T-helper 1 cell treated with Interleukin-12 subunit alpha and Interleukin-12 subunit beta and Interleukin-4 antibody, amounts not matched to agents 30 μg/mL and 1 μg/mL, for 36 hours (primary cell): ENCODE data around the gene GAPDH.
"Not testable (repeated sequence)": the region's sequence is repeated elsewhere in the genome, so short reads cannot be mapped to it uniquely, and the experiment has no call there.

ENCODE experiments used
- H3K27ac Mint-ChIP-seq: one replicate; pipeline ENCODE4 v1.8.0; 2021; ENCODE audit warnings: mild to moderate bottlenecking, mixed read lengths
- H3K27me3 Mint-ChIP-seq: one replicate; pipeline ENCODE4 v1.8.0; 2021; ENCODE audit warnings: low read depth, mixed read lengths
- H3K36me3 Mint-ChIP-seq: one replicate; pipeline ENCODE4 v1.8.0; 2021; ENCODE audit warnings: low read depth, mixed read lengths
- H3K4me1 Mint-ChIP-seq: one replicate; pipeline ENCODE4 v1.8.0; 2021; ENCODE audit warnings: low read depth, mixed read lengths
- H3K4me3 Mint-ChIP-seq: one replicate; pipeline ENCODE4 v1.8.0; 2021; ENCODE audit warnings: mild to moderate bottlenecking, moderate library complexity, mixed read lengths
- H3K9me3 Mint-ChIP-seq: one replicate; pipeline ENCODE4 v1.8.0; 2021; ENCODE audit warnings: mixed read lengths

The GAPDH gene

DNA sequence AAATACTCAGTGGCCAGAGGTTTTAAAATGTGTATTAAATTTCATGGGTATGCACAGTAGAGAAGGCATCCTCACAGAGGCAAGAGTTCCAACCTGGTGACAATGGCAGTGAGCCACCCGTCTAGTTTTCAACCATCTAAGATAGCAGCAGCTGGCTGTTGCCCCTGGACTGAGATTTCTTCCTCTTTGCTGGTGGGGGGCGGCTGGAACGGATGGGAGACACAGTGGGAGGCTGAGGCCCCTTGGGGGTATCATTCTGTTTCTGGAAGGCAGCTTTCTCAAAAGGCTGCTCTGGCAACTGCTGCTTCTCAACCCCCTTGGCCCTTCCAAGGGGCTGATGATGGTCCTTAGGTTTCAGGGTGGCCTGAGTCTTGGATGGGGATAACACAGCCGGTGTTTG lies 22.5 kb downstream of the GAPDH start:
- H3K9me3 Mint-ChIP-seq = no peaks in the 10 kb centered on the region
- peak overlapping the region; percentile 71 for H3K27ac Mint-ChIP-seq
- no peaks in the 10 kb centered on the region for H3K27me3 Mint-ChIP-seq
- peaks cover 43% of the 10 kb centered on the region for H3K4me1 Mint-ChIP-seq
- H3K4me3 Mint-ChIP-seq = peak overlapping the region; percentile 87
- H3K36me3 Mint-ChIP-seq = peaks cover 34% of the 10 kb centered on the region

DNA sequence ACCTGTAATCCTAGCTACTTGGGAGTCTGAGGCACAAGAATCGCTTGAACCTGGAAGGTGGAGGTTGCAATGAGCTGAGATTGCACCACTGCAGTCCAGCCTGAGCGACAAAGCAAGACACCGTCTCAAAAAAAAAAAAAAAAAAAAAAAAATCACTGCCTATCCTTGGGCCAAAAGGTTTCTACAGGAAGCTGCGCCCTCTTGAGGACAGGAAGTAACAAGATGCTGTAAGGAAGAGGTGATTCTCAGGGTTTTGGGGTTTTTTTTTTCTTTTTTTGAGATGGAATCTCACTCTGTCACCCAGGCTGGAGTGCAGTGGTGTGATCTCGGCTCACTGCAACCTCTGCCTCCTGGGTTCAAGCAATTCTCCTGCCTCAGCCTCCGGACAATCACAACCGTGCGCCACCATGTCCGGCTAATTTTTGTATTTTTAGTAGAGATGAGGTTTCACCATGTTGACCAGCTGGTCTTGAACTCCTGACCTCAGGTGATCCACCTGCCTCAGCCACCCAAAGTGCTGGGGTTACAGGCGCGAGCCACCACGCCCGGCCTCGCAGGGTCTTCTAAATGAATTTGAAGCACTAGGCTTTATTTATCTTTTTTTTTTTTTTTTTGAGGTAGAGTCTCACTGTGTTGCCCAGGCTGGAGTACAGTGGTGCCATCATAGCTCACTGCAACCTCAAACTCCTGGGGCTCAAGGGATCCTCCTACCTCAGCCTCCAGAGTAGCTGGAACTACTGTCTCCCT lies 23.9 kb downstream of the GAPDH start:
- H3K27ac Mint-ChIP-seq = peak overlapping the region; percentile 36
- not testable (repeated sequence) for H3K27me3 Mint-ChIP-seq, H3K4me3 Mint-ChIP-seq, H3K9me3 Mint-ChIP-seq
- peaks cover 38% of the 10 kb centered on the region for H3K36me3 Mint-ChIP-seq
- peaks cover 33% of the 10 kb centered on the region for H3K4me1 Mint-ChIP-seq

DNA sequence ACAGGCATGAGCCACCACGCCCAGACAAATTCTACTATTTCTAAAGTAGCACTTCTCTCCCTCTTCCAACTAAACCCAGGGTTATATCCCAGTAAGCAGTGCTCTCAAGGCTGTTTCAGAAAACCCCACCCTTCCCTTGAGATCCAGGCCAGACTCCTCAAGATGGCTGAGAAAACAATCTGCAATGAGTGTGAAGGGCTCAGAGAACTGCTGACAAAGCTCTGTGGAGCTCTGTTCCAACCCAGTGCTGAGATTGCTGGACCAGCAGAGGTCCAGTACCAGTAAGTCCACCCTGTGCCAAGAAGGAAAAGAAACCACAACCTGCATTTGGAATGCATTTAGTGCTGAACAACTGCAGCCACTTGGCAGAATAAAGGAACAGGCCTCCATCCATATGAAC lies 25.2 kb downstream of the GAPDH start:
- H3K4me3 Mint-ChIP-seq = no peak overlapping the region
- H3K27me3 Mint-ChIP-seq = no peaks in the 10 kb centered on the region
- peak overlapping the region; percentile 55 for H3K27ac Mint-ChIP-seq
- H3K4me1 Mint-ChIP-seq = peaks cover 28% of the 10 kb centered on the region
- H3K36me3 Mint-ChIP-seq = peaks cover 41% of the 10 kb centered on the region
- no peaks in the 10 kb centered on the region for H3K9me3 Mint-ChIP-seq

DNA sequence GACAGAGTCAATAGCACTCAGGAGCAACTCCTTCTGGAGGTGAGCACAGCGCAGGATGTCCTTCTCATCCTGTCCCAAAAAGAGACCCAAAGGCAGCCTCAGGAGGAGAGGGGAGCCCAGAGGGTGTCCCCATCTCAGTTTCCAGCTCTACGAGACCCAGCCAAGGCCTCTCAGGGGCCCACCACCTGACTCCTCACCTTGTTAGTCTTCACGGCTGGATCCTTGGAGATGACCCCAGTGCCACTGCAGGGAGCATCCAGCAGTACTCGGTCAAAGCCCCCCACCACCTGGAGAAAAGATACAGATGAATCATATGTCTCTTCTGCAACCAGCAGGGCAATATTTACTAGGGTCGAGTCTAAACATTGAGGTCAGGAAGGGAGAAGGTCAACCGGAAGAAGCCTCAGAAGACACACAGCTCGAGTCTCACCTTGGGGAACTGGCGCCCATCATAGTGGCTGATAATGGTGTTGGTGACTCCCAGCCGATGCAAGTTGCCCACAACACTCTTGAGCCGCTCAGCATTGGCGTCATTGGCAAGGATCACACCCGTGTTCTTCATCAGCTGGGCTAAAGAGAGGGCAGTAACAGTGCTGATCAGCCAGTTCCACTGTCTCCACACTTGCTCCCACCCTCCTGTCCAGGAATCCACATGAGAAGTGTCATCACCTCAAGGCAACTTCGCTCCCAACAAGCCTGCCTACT lies 26.3 kb downstream of the GAPDH start:
- H3K27ac Mint-ChIP-seq = no peak overlapping the region
- no peaks in the 10 kb centered on the region for H3K27me3 Mint-ChIP-seq
- H3K36me3 Mint-ChIP-seq = peaks cover 41% of the 10 kb centered on the region
- H3K4me3 Mint-ChIP-seq = no peak overlapping the region
- H3K4me1 Mint-ChIP-seq = peaks cover 21% of the 10 kb centered on the region
- H3K9me3 Mint-ChIP-seq = no peaks in the 10 kb centered on the region

DNA sequence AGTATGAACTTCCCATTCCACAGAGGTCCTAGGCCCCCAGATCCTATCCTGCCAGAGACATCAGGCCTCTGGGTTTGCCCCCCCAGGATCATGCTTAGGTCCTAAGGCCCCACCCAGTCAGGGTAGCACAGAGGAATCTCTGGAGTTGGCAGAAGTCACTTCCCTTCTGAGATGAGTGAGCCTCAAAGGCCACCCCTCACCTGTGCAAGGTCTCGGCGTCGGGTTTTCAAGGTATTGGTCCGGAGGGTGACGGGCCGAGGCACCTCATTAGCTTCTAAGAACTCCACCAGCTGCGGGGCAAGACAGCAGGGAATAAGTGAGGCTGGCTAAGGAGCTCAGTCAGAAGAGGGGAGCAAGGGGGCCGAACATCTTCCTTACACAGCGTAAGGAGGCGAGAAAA lies 28.6 kb downstream of the GAPDH start:
- Mint-ChIP-seq H3K9me3 (no peaks in the 10 kb centered on the region), H3K4me1 (peaks cover 29% of the 10 kb centered on the region), H3K27me3 (no peaks in the 10 kb centered on the region), H3K27ac (peak overlapping the region; percentile 6), H3K4me3 (no peak overlapping the region), H3K36me3 (peaks cover 59% of the 10 kb centered on the region)

DNA sequence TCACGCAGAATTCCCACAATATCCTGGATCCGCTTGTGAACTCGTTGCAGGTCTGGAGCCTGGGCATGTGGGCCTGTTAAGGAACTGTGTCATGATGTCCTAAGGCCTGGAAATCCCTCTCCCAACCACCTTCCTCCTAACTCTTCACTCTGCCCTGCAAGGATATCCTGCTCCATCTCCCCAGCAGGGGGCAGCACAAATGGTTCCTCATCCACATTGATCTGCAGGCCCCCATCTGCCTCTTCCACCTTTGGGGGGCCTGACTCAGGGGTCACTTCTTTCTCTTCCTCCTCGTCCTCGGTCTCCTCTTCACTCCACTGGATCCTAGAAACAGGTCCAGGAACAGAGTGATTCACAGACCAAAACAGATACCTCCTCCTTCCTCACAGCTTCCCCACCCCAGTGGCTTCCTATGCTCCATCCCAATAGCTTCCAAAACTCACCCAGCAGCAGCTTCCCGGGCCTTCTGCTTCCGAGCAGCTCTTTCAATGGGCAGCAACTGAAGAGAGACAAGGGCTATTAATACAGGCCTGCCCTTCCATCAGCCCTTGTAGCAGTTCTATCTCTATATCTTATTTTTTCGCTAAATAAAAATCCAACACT lies 29.2 kb downstream of the GAPDH start:
- Mint-ChIP-seq H3K4me3 (no peak overlapping the region), H3K27me3 (no peaks in the 10 kb centered on the region), H3K4me1 (peaks cover 27% of the 10 kb centered on the region), H3K36me3 (peaks cover 65% of the 10 kb centered on the region), H3K9me3 (no peaks in the 10 kb centered on the region), H3K27ac (peak overlapping the region; percentile 4)

DNA sequence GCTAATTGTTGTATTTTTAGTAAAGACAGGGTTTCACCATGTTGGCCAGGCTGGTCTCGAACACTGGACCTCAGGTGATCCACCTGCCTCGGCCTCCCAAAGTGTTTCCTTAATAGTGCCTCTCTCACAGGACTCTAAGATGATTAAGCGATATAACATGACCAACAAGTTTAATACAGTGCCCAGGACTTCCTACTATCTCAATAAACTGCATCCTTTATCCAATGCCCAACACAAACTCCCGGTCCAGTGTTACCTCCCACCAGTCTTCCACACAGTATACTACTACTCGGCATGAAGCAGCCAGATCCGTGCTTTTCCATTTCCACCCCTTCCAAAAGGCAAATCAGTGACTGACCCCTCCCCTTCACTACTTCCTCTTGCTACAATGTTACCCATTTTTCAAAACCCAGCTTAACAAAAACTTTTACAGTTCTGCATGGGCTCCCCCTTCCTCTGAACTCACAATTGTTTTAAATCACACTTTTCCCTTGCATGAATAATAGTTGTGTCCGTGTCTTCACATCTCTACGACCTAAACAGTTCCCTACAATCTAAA lies 32.9 kb downstream of the GAPDH start:
- H3K27ac Mint-ChIP-seq = peak overlapping the region; percentile 99
- H3K27me3 Mint-ChIP-seq = no peaks in the 10 kb centered on the region
- H3K9me3 Mint-ChIP-seq = no peaks in the 10 kb centered on the region
- peaks cover 59% of the 10 kb centered on the region for H3K36me3 Mint-ChIP-seq
- peaks cover 22% of the 10 kb centered on the region for H3K4me1 Mint-ChIP-seq
- H3K4me3 Mint-ChIP-seq = peak overlapping the region; percentile 100

DNA sequence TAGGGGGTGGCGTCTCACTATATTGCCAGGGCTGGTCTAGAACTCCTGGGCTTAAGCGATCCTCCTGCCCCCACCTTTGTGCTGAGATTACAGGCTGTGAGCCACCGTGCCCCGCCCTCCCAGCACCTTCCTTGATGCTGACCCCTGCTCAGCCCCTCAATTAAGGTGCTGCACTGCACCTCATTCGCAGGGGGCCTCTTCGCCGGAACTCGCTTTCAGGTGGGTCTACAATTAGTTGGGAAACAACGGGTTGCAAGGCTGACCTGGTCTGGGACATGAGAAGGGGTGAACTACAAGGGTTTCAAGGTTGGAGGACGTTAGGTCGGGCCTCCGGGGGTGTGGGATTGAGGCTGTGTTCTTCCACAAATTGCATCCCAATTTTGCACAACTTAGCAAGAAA lies 35.0 kb downstream of the GAPDH start:
- Mint-ChIP-seq H3K27ac (no peak overlapping the region), H3K9me3 (no peaks in the 10 kb centered on the region), H3K36me3 (peaks cover 55% of the 10 kb centered on the region), H3K4me3 (peak overlapping the region; percentile 58), H3K4me1 (peaks cover 20% of the 10 kb centered on the region), H3K27me3 (no peaks in the 10 kb centered on the region)

DNA sequence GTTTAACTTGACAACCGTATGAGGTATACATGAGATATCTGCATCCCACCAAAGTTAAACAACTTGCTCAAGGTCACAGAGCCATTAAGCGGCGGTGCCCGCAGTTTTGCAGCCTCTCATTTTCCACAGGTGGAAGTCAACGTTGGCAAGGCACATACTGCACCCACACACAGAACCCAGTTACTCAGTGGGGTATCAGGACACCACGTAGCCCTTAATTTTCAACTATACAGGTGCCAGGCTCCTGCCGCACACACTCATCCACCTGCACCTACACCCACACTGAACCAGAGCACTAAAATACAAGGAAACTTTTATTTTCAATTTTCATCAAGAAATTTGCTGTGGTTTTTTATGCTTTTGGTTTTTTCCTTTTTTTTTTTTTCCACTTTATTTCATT lies 35.5 kb downstream of the GAPDH start:
- H3K27me3 Mint-ChIP-seq = no peaks in the 10 kb centered on the region

DNA sequence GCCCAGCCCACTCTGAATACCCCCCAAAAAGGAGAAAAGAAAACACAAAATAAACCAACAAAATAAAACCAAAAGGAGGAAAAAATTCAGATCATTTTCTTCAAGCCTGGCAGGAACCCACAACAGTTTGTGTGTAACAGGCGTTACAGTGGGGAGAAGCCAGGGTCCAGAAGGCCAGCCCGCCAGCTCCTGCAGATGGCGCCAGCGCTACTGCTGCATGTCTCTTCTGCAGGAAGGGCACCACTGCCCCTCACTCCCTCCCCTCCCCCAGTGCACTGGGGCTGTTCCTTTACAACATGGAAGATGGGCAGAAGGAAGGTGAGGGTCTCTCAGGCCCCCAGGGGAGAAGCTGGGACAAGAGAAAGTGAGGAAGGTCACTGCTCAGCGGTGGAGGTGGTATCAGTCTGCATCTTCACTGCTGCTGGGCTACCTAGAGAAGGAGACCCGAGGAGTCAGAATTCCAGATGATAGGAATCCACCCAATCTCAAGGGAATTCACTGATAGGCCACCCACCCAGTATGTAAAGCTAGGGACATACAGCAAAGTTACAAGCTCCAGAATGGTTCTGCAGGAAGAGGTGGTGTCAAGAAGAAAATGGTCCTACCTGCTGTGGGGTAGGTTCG lies 36.1 kb downstream of the GAPDH start:
- H3K27me3 Mint-ChIP-seq = no peaks in the 10 kb centered on the region
- H3K4me3 Mint-ChIP-seq = peak overlapping the region; percentile 32
- H3K36me3 Mint-ChIP-seq = peaks cover 59% of the 10 kb centered on the region
- H3K9me3 Mint-ChIP-seq = no peaks in the 10 kb centered on the region
- no peak overlapping the region for H3K27ac Mint-ChIP-seq
- peaks cover 20% of the 10 kb centered on the region for H3K4me1 Mint-ChIP-seq

More for the DNA sequence above, 35.5 kb downstream of the GAPDH start:
- Mint-ChIP-seq H3K9me3 (no peaks in the 10 kb centered on the region), H3K36me3 (peaks cover 57% of the 10 kb centered on the region), H3K4me1 (peaks cover 20% of the 10 kb centered on the region), H3K27ac (no peak overlapping the region), H3K4me3 (peak overlapping the region; percentile 38)

DNA sequence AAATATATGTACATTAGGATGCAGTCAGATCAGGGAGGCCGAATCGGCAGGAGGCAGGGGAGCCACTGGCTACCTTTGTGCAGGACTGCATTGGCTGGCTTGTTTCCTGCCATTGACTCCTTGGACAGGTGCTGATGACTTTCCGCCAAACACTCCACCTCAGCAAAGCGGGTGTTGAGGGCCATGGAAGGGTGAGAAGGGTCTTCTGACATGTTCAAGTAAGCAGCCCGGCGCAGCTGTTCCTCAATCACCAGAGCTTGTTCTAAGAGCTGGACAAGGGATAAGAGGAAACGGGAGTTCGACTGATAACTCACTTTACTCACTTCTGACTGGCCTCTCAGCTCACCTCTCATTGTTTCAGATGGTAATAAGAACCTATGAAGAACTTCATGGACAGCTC lies 38.7 kb downstream of the GAPDH start:
- Mint-ChIP-seq H3K27ac (no peak overlapping the region), H3K36me3 (peaks cover 58% of the 10 kb centered on the region), H3K27me3 (no peaks in the 10 kb centered on the region), H3K9me3 (no peaks in the 10 kb centered on the region), H3K4me3 (no peak overlapping the region), H3K4me1 (peaks cover 10% of the 10 kb centered on the region)

DNA sequence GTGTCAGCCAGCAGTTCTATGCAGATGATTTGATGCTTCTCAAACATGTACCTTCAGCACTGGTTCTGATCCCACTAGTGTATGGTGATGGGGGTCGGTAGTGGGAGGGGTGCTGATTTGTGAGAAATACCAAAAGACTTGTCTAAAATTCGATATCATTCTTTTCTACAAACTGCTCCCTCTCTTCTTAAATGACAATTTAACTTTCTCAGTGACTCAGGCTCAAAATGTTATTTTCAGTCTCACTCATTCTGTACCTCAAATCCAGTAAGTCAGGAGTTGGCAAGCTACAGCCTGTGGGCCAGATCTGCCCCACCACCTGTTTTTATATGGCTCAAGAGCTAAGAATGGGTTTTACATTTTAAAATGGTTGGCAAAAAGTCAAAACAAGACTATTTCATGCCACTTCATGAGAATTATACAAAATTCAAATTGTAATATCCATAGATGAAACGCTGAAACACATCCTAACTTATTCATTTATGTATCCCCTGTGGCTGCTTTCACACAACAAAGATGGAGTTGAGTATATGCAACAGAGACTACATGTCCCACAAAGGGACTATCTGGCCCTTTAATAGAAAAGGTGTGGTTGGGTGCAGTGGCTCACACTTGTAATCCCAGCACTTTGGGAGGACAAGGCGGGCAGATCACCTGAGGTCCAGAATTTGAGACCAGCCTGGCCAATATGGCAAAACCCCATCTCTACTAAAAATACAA lies 40.4 kb downstream of the GAPDH start:
- Mint-ChIP-seq H3K4me1 (peaks cover 8% of the 10 kb centered on the region), H3K27ac (peak overlapping the region; percentile 17), H3K27me3 (no peaks in the 10 kb centered on the region), H3K9me3 (no peaks in the 10 kb centered on the region), H3K36me3 (peaks cover 61% of the 10 kb centered on the region), H3K4me3 (no peak overlapping the region)

DNA sequence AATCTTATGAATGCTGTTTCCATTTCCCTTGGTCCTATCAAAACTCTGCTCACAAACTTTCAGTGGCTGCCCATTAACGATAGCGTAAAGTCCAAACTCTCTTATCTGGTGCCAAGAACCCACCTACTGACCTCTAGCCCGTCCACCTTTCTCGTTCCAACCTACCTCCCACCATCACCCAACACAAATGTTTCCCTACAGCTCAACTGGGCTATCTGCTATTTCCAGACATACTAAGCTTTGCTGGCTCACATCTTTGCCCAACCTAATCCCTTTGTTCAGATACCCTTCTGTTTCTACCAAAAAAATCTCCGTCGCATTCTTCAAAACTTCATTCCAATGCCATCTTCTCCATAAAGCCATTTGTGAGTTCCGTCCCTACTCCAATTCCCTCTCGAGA lies 41.3 kb downstream of the GAPDH start:
- H3K4me3 Mint-ChIP-seq = no peak overlapping the region
- no peaks in the 10 kb centered on the region for H3K27me3 Mint-ChIP-seq

DNA sequence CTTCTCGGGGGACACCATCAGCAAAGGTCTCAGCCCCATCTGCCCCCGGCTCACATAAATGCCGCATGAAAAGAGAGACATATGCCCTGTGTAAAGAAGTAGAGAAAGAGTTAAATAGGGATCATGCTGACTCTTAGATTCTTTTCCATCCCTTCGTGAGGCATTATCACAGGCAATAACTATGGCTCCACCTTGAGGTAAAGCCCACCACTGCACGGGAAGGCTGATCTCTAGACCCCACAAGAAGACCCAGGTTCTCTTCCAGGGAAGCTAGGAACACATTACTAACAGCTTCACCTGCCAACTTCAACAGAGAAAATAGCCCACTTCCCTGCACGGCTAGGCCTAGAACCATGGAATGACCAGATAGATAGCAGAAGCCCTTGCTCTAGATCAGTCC lies 47.9 kb downstream of the GAPDH start:
- Mint-ChIP-seq H3K36me3 (peaks cover 54% of the 10 kb centered on the region), H3K27me3 (no peaks in the 10 kb centered on the region), H3K4me1 (peaks cover 2% of the 10 kb centered on the region), H3K9me3 (no peaks in the 10 kb centered on the region), H3K27ac (no peak overlapping the region), H3K4me3 (no peak overlapping the region)

More for the DNA sequence above, 41.3 kb downstream of the GAPDH start:
- peak overlapping the region; percentile 10 for H3K27ac Mint-ChIP-seq
- H3K9me3 Mint-ChIP-seq = no peaks in the 10 kb centered on the region
- peaks cover 7% of the 10 kb centered on the region for H3K4me1 Mint-ChIP-seq
- H3K36me3 Mint-ChIP-seq = peaks cover 55% of the 10 kb centered on the region
